Measurements from ENCODE around the gene TMEM202. TPM values are rescaled to one million over a fixed set of nuclear protein-coding genes. Genes with fewer than 3 reads are reported as not detected.

The TMEM202 gene
- polyA plus RNA-seq, 3 donors = not detected

GRCh38 chr15:72404356-72404755, 6.3 kb downstream of the TMEM202 start:
- H3K36me3 Mint-ChIP-seq = no peaks in the 10 kb centered on the region
- H3K4me3 Mint-ChIP-seq = no peak overlapping the region
- no peaks in the 10 kb centered on the region for H3K79me2 ChIP-seq (ENCODE audit: insufficient read depth, low read length)
- H3K27me3 Mint-ChIP-seq (ENCODE audit: low read depth in 3 of 3) = peaks cover 6 to 15% (median 9%) of the 10 kb centered on the region in 3 donors
- H3K4me1 ChIP-seq (ENCODE audit: control insufficient read depth in 1 of 2, insufficient read depth in 2 of 2, low read length in 2 of 2) = no peaks in the 10 kb centered on the region
- DNase-seq = no peak
- peaks cover 0 to 2% (median 0%) of the 10 kb centered on the region in 7 donors for H3K9me3 Mint-ChIP-seq
- 33% methylated on average over 1 of the region's 3 CpGs for whole genome bisulfite sequencing (ENCODE audit: insufficient coverage)
- peaks cover 6% of the 10 kb centered on the region for H3K4me1 Mint-ChIP-seq
- no peak overlapping the region for H3K4me2 ChIP-seq (replicated peaks; ENCODE audit: extremely low read depth, low read length, poor library complexity, severe bottlenecking)
- no peak overlapping the region for H3K27ac Mint-ChIP-seq
- H3K9ac ChIP-seq (ENCODE audit: insufficient read depth, low read length, poor library complexity, severe bottlenecking) = no peak overlapping the region
- no peak overlapping the region for H3K27ac ChIP-seq (ENCODE audit: low read depth in 1 of 2, low read length in 2 of 2)
- intact Hi-C loops (cut with micrococcal nuclease) = no loop called here
- peaks cover 2 to 3% of the 10 kb centered on the region in 2 donors for H3K27me3 ChIP-seq (ENCODE audit: control insufficient read depth in 2 of 2, insufficient read depth in 2 of 2, low read length in 2 of 2)
- TF ChIP-seq CTCF (IDR thresholded peaks at IDR 0.05) = no peak
- H4K20me1 ChIP-seq (ENCODE audit: insufficient read depth, low read length) = no peaks in the 10 kb centered on the region
- no peak overlapping the region for H2AFZ ChIP-seq (ENCODE audit: insufficient read depth, low read depth, low read length, poor library complexity, severe bottlenecking)
- H3K4me3 ChIP-seq (replicated peaks in 1 of 3; ENCODE audit: low read depth in 2 of 3, low read length in 3 of 3) = no peak overlapping the region
- no peaks in the 10 kb centered on the region for H3K36me3 ChIP-seq (replicated peaks in 1 of 2; ENCODE audit: control insufficient read depth in 1 of 2, insufficient read depth in 2 of 2, low read length in 2 of 2)
- no peaks in the 10 kb centered on the region for H3K9me3 ChIP-seq (replicated peaks in 1 of 2; ENCODE audit: control insufficient read depth in 1 of 2, insufficient read depth in 1 of 2, low read length in 2 of 2)

- Mint-ChIP-seq H3K4me3 (no peak overlapping the region), H3K9me3 (peaks cover 0 to 2% (median 0%) of the 10 kb centered on the region in 7 donors), H3K27me3 (ENCODE audit: low read depth in 3 of 3) (peaks cover 6 to 15% (median 9%) of the 10 kb centered on the region in 3 donors), H3K36me3 (no peaks in the 10 kb centered on the region), H3K27ac (no peak overlapping the region), H3K4me1 (peaks cover 6% of the 10 kb centered on the region)
- Histone ChIP-seq H3K36me3 (replicated peaks in 1 of 2; ENCODE audit: control insufficient read depth in 1 of 2, insufficient read depth in 2 of 2, low read length in 2 of 2) (no peaks in the 10 kb centered on the region), H3K4me3 (replicated peaks in 1 of 3; ENCODE audit: low read depth in 2 of 3, low read length in 3 of 3) (no peak overlapping the region), H3K4me2 (replicated peaks; ENCODE audit: extremely low read depth, low read length, poor library complexity, severe bottlenecking) (no peak overlapping the region), H3K4me1 (ENCODE audit: control insufficient read depth in 1 of 2, insufficient read depth in 2 of 2, low read length in 2 of 2) (no peaks in the 10 kb centered on the region), H3K9ac (ENCODE audit: insufficient read depth, low read length, poor library complexity, severe bottlenecking) (no peak overlapping the region), H3K27me3 (ENCODE audit: control insufficient read depth in 2 of 2, insufficient read depth in 2 of 2, low read length in 2 of 2) (peaks cover 2 to 3% of the 10 kb centered on the region in 2 donors), H3K9me3 (replicated peaks in 1 of 2; ENCODE audit: control insufficient read depth in 1 of 2, insufficient read depth in 1 of 2, low read length in 2 of 2) (no peaks in the 10 kb centered on the region), H2AFZ (ENCODE audit: insufficient read depth, low read depth, low read length, poor library complexity, severe bottlenecking) (no peak overlapping the region), H4K20me1 (ENCODE audit: insufficient read depth, low read length) (no peaks in the 10 kb centered on the region), H3K27ac (ENCODE audit: low read depth in 1 of 2, low read length in 2 of 2) (no peak overlapping the region), H3K79me2 (ENCODE audit: insufficient read depth, low read length) (no peaks in the 10 kb centered on the region)
- no peak for TF ChIP-seq CTCF (IDR thresholded peaks at IDR 0.05)
- intact Hi-C loops (cut with micrococcal nuclease) = no loop called here
- DNase-seq = no peak
Observed at GRCh38 chr15:72404841-72405240, 6.7 kb downstream of the TMEM202 start.
